Measurements from ENCODE around the gene ADGRG4.

DNA sequence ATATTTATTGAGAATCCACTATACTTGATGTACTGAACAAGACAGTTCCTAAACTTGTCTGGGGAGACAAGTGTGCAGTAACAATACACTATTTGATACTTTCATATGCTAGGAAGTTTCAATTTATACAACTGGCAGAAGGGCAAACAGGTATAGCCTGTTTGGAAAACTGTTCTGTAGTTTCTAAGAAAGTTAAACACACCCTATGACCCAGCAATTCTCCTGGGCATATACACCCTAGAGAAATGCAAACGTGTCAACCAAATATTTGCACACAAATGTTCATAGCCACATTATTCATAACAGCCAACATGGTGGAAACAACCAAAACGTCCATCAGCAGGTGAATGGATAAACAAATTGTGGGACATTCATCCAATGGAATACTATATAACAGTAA, 123.0 kb downstream of the ADGRG4 start:
- TF ChIP-seq, protein P1, sequence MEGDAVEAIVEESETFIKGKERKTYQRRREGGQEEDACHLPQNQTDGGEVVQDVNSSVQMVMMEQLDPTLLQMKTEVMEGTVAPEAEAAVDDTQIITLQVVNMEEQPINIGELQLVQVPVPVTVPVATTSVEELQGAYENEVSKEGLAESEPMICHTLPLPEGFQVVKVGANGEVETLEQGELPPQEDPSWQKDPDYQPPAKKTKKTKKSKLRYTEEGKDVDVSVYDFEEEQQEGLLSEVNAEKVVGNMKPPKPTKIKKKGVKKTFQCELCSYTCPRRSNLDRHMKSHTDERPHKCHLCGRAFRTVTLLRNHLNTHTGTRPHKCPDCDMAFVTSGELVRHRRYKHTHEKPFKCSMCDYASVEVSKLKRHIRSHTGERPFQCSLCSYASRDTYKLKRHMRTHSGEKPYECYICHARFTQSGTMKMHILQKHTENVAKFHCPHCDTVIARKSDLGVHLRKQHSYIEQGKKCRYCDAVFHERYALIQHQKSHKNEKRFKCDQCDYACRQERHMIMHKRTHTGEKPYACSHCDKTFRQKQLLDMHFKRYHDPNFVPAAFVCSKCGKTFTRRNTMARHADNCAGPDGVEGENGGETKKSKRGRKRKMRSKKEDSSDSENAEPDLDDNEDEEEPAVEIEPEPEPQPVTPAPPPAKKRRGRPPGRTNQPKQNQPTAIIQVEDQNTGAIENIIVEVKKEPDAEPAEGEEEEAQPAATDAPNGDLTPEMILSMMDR (IDR thresholded peaks at IDR 0.05) = no peak
- no peak for TF ChIP-seq POLR2A (IDR thresholded peaks at IDR 0.05)
